Endothelial cell of umbilical vein (primary cell): ENCODE measurements around the gene PLEKHH1. TPM values are rescaled to one million over a fixed set of nuclear protein-coding genes. Genes with fewer than 3 reads are reported as not detected.

Experiments
- BruUV-seq: library from RNA; stranded (reverse); fragments of 400-500 nt; replicated peaks from 2 replicates; lab custom pipeline; 2021; lab: Mats Ljungman, UMichigan
- CTCF ChIA-PET: fragments of 300-600, 350-600 bp; sonication (Branson Sonifier 250); formaldehyde crosslinking; loops from one replicate; lab custom pipeline; 2021; ENCODE audit warnings: antibody characterized with exemption, inconsistent platforms; lab: Charles Lee
- POLR2A ChIA-PET: fragments of 300-600, 350-600 bp; sonication (Branson Sonifier 250); formaldehyde crosslinking; loops from one replicate; lab custom pipeline; 2021; ENCODE audit warnings: antibody characterized with exemption, inconsistent platforms; lab: Charles Lee
- DNase-seq: peaks from one replicate; pipeline ENCODE4 v3.0.0-alpha.2; 2011; ENCODE audit warnings: low read depth, low spot score
- FAIRE-seq: peaks from 2 replicates; lab custom pipeline; 2011; peaks lifted over from hg19 to GRCh38; lab: Jason Lieb, UNC
- H2AFZ ChIP-seq: 2 replicates; pipeline ENCODE4 v1.6.0; 2012; ENCODE audit warnings: low read depth, low read length, control low read depth, inconsistent platforms
- H3K27ac ChIP-seq: 2 replicates; pipeline ENCODE4 v1.5.1; 2011; ENCODE audit warnings: low read depth, mild to moderate bottlenecking, control low read depth, low read length, moderate library complexity; ENCODE audit not compliant: insufficient read depth
- H3K27me3 ChIP-seq, 2 experiments: 2 replicates each; pipeline versions ENCODE4 v1.6.0 to v1.6.1; 2011; ENCODE audit warnings: low read length in 2 of 2, mixed read lengths in 1 of 2; ENCODE audit not compliant: control insufficient read depth in 2 of 2, insufficient read depth in 2 of 2
- H3K36me3 ChIP-seq, 2 experiments: 2 replicates in 1 of 2; 3 replicates in 1 of 2; pipeline ENCODE4 v1.5.1; 2011; ENCODE audit warnings: low read length in 2 of 2, mild to moderate bottlenecking in 1 of 2, moderate library complexity in 1 of 2; ENCODE audit not compliant: control insufficient read depth in 2 of 2, insufficient read depth in 2 of 2; ENCODE audit errors: extremely low read depth in 1 of 2
- H3K4me1 ChIP-seq: 3 replicates; pipeline ENCODE4 v1.5.1; 2011; ENCODE audit warnings: mild to moderate bottlenecking, low read length; ENCODE audit not compliant: control insufficient read depth, insufficient read depth; ENCODE audit errors: extremely low read depth
- H3K4me2 ChIP-seq: 2 replicates; pipeline ENCODE4 v1.6.1; 2011; ENCODE audit warnings: low read length, control low read depth, mixed read lengths; ENCODE audit not compliant: insufficient read depth
- H3K4me3 ChIP-seq, 3 experiments: fragments of 200-600 bp in 1 of 3; sonication (generic), shearing (Covaris generic) in 1 of 3; replicated peaks in 1 of 3; 2 replicates each; pipeline ENCODE4 v1.5.1; 2011 to 2016; ENCODE audit warnings: control low read depth in 3 of 3, low read length in 3 of 3, mild to moderate bottlenecking in 2 of 3, inconsistent platforms in 1 of 3, low read depth in 1 of 3, moderate library complexity in 1 of 3; ENCODE audit not compliant: insufficient read depth in 1 of 3
- H3K79me2 ChIP-seq: 2 replicates; pipeline ENCODE4 v1.6.0; 2012; ENCODE audit warnings: low read length, inconsistent platforms; ENCODE audit not compliant: control insufficient read depth, insufficient read depth
- H3K9ac ChIP-seq: replicated peaks from 2 replicates; pipeline ENCODE3; 2011; ENCODE audit warnings: low read length, control low read depth; ENCODE audit not compliant: insufficient read depth; ENCODE audit errors: extremely low read depth
- H3K9me1 ChIP-seq: replicated peaks from 3 replicates; pipeline ENCODE4 v1.6.0; 2011; ENCODE audit warnings: mild to moderate bottlenecking, low read length; ENCODE audit not compliant: control insufficient read depth, insufficient read depth; ENCODE audit errors: extremely low read depth
- H3K9me3 ChIP-seq: replicated peaks from 2 replicates; pipeline ENCODE4 v1.5.1; 2012; ENCODE audit warnings: low read length, inconsistent platforms; ENCODE audit not compliant: control insufficient read depth, insufficient read depth
- H4K20me1 ChIP-seq: replicated peaks from 2 replicates; pipeline ENCODE3; 2011; ENCODE audit warnings: mild to moderate bottlenecking, low read length; ENCODE audit not compliant: control insufficient read depth, insufficient read depth; ENCODE audit errors: extremely low read depth
- CTCF ChIP-seq, 2 donors: IDR thresholded peaks; 1 replicate in 1 of 2; 2 replicates in 1 of 2; pipeline ENCODE4 v1.5.1; 2011; ENCODE audit warnings: low read length in 2 of 2, mild to moderate bottlenecking in 2 of 2, moderate library complexity in 2 of 2, control low read depth in 1 of 2, inconsistent platforms in 1 of 2, low read depth in 1 of 2; ENCODE audit not compliant: insufficient read depth in 1 of 2; ENCODE audit errors: extremely low read depth in 1 of 2
- EZH2 ChIP-seq: IDR thresholded peaks from 2 replicates; pipeline ENCODE4 v1.6.1; 2012; ENCODE audit warnings: borderline replicate concordance, low read depth, mild to moderate bottlenecking, moderate library complexity, low read length, inconsistent platforms; ENCODE audit not compliant: severe bottlenecking
- FOS ChIP-seq: IDR thresholded peaks from 2 replicates; pipeline ENCODE4 v1.6.1; 2011; ENCODE audit warnings: mild to moderate bottlenecking, low read length, moderate library complexity, borderline replicate concordance; ENCODE audit not compliant: insufficient read depth
- GATA2 ChIP-seq: IDR thresholded peaks from 2 replicates; pipeline ENCODE4 v1.7.0; 2011; ENCODE audit warnings: low read depth, mild to moderate bottlenecking, moderate library complexity, mixed read lengths, low read length; ENCODE audit not compliant: insufficient read length, insufficient read depth
- JUN ChIP-seq: IDR thresholded peaks from 2 replicates; pipeline ENCODE4 v1.6.1; 2011; ENCODE audit warnings: borderline replicate concordance, low read depth; ENCODE audit not compliant: insufficient read length, insufficient read depth
- MYC ChIP-seq: IDR thresholded peaks from one replicate; pipeline ENCODE4 v1.6.1; 2011; ENCODE audit warnings: mild to moderate bottlenecking, low read depth, low read length
- POLR2A ChIP-seq: IDR thresholded peaks from 2 replicates; pipeline ENCODE4 v1.6.1; 2012; ENCODE audit warnings: low read depth, mild to moderate bottlenecking, control low read depth, low read length
- POLR2AphosphoS5 ChIP-seq: IDR thresholded peaks from 2 replicates; pipeline ENCODE4 v1.6.1; 2012; ENCODE audit warnings: low read depth, mild to moderate bottlenecking, control low read depth, low read length, moderate library complexity; ENCODE audit not compliant: insufficient read depth
- dilution Hi-C: fragments of 300-500 bp; cut with MboI; formaldehyde crosslinking; loops from one replicate; pipeline ENCODE4 v1.15.0; 2019; ENCODE audit warnings: low sequenced_read_pairs; ENCODE audit not compliant: extremely low pct_ligation_motif_present
- intact Hi-C: fragments of 100-400 bp; cut with micrococcal nuclease; formaldehyde crosslinking; loops from one replicate; pipeline ENCODE4 v1.10.0; 2022
- polyA plus RNA-seq, 4 experiments: library from polyadenylated mRNA; depleted of rRNA in 3 of 4; stranded (reverse) in 3 of 4; unstranded in 1 of 4; fragments of >200 nt; gene quantifications; 2 replicates each; pipeline versions ENCODE4 v1.2.1 to v1.2.3, GENCODE V29; 2011 to 2012; ENCODE audit warnings: missing spikeins in 1 of 4
- total RNA-seq: library from RNA; stranded (reverse); gene quantifications from 2 replicates; pipeline ENCODE4 v1.2.3, GENCODE V29; 2021
- TF ChIP-seq, protein P1 (sequence below): IDR thresholded peaks from 2 replicates; pipeline ENCODE4 v1.6.1; 2011; ENCODE audit not compliant: insufficient read depth, insufficient read length

The PLEKHH1 gene
- total and polyA plus RNA-seq, 2 donors (not counting 3 experiments of a cell fraction or from before 2014, with no cell fraction given): 0.17 to 0.71 TPM

DNA sequence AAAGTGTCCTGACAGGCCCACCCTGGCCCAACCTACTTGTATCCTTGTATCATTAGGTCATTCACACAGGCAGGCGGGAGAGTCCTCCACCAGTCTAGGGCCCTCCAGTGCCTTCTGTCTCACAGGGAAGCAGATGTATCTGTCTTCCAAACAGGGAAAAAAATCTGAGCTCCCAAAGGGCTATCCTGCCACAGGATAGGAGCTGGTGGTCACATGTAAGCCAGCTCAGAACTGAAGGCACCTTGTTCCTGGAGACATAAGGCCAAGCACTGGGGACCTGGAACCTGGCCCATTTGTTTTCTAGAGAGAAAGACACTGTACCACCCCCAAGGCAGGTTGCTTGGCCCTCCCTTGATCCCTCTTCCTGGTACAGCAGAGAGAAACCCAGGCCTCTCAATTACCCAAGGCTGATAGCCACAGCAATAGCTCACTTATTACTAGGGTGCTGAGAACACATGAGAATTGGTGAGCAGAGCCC, 19.4 kb upstream of the PLEKHH1 start:
- ChIA-PET CTCF (interaction anchor here (0.8 to 7.0 kb wide), 11 partner anchors 9 to 190 kb away, joined by 3 to 54 read pairs (median 5); no protein-coding TSS in a partner anchor), POLR2A (no interaction called here)
- Histone ChIP-seq H4K20me1 (no peaks in the 10 kb centered on the region), H3K27ac (no peak overlapping the region), H3K4me2 (no peak overlapping the region), H3K27me3 (peaks cover 29 to 53% of the 10 kb centered on the region in 2 experiments), H3K9me1 (no peaks in the 10 kb centered on the region), H3K4me1 (peaks cover 3% of the 10 kb centered on the region), H3K79me2 (no peaks in the 10 kb centered on the region), H3K9ac (no peak overlapping the region), H2AFZ (no peak overlapping the region), H3K4me3 (no peak overlapping the region), H3K9me3 (no peaks in the 10 kb centered on the region), H3K36me3 (no peaks in the 10 kb centered on the region)
- dilution Hi-C loops: no loop called here
- intact Hi-C loops: loop anchor here (10.0 kb wide), 1 partner anchor 89 kb away; no protein-coding TSS in a partner anchor
- FAIRE-seq (no peak), DNase-seq (no peak)
- TF ChIP-seq FOS (no peak), POLR2A (no peak), JUN (no peak), EZH2 (no peak), CTCF (IDR thresholded peaks at IDR 0.05; ENCODE audit: extremely low read depth in 1 of 2, insufficient read depth in 1 of 2, low read depth in 1 of 2, low read length in 2 of 2) (no peak), GATA2 (no peak), POLR2AphosphoS5 (no peak), MYC (no peak)
- TF ChIP-seq, protein P1, sequence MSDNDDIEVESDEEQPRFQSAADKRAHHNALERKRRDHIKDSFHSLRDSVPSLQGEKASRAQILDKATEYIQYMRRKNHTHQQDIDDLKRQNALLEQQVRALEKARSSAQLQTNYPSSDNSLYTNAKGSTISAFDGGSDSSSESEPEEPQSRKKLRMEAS: no peak
- BruUV-seq: no TSS peak
